ENCODE data around the gene EVA1C. TPM values are rescaled to one million over a fixed set of nuclear protein-coding genes. Genes with fewer than 3 reads are reported as not detected.

The EVA1C gene
- total and polyA plus RNA-seq, 2 experiments from 2014 or later = 4.6 to 6.9 TPM

DNA sequence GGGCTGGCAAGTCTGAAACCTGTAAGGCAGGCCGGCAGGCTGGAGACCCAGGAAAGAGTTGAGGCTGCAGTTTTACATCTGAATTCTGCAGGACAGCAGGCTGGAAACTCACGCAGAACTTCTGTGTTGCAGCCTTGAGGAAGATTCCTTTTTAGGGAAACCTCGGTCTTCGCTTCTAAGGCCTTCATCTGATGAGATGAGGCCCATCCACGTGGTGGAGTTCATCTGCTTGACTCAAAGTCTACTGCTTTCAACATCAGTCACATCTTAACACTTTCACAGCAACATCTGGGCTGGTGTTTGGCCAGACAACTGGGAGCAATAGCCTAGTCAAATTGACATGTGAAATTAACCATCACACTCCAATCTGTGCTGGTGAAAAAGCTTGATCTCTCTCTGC, 57.1 kb downstream of the EVA1C start:
- Mint-ChIP-seq H3K27ac (no peak overlapping the region), H3K27me3 (ENCODE audit: insufficient read depth, low read depth, poor library complexity) (peaks cover 4% of the 10 kb centered on the region), H3K4me3 (no peak overlapping the region), H3K36me3 (ENCODE audit: low read depth) (peaks cover 8% of the 10 kb centered on the region; the same call in 2 of the 3 replicates), H3K4me1 (peaks cover 6% of the 10 kb centered on the region), H3K9me3 (no peaks in the 10 kb centered on the region; the same call in 1 of the 3 replicates)
- Histone ChIP-seq H3K4me3 (no peak overlapping the region), H4K20me1 (replicated peaks; ENCODE audit: insufficient read depth) (no peaks in the 10 kb centered on the region), H3K79me2 (replicated peaks; ENCODE audit: insufficient read depth) (no peaks in the 10 kb centered on the region), H3K36me3 (ENCODE audit: insufficient read depth) (0 out of 2 replicates have a peak, but pooled peaks cover 2% of the 10 kb centered on the region), H3K4me2 (no peak overlapping the region), H2AFZ (no peak overlapping the region), H3K27me3 (ENCODE audit: insufficient read depth) (no peaks in the 10 kb centered on the region), H3K9me2 (ENCODE audit: insufficient read depth) (no peaks in the 10 kb centered on the region), H3K4me1 (ENCODE audit: insufficient read depth) (0 out of 2 replicates have a peak, but pooled peaks cover 6% of the 10 kb centered on the region), H3F3A (replicated peaks; ENCODE audit: low read depth) (no peaks in the 10 kb centered on the region), H3K27ac (ENCODE audit: low read depth) (no peak overlapping the region)
- DNase-seq (ENCODE audit: low spot score) (no peak), ATAC-seq (no peak)
- TF ChIP-seq EZH2phosphoT487 (IDR thresholded peaks at IDR 0.05; ENCODE audit: unreplicated experiment) (no peak), POLR2AphosphoS5 (IDR thresholded peaks at IDR 0.05; ENCODE audit: low read depth) (no peak), STAT1 (IDR thresholded peaks at IDR 0.05; ENCODE audit: unreplicated experiment) (no peak), JUNB (IDR thresholded peaks at IDR 0.05; ENCODE audit: unreplicated experiment) (no peak), EZH2 (IDR thresholded peaks at IDR 0.05; ENCODE audit: low read depth, unreplicated experiment) (no peak), NANOG (IDR thresholded peaks at IDR 0.05; ENCODE audit: borderline replicate concordance) (no peak), ZNF331 (CRISPR knock-in tag; IDR thresholded peaks at IDR 0.05; ENCODE audit: low read depth) (no peak), CREB1 (CRISPR knock-in tag; IDR thresholded peaks at IDR 0.05; ENCODE audit: low read depth) (no peak)
- TF ChIP-seq, protein P1, sequence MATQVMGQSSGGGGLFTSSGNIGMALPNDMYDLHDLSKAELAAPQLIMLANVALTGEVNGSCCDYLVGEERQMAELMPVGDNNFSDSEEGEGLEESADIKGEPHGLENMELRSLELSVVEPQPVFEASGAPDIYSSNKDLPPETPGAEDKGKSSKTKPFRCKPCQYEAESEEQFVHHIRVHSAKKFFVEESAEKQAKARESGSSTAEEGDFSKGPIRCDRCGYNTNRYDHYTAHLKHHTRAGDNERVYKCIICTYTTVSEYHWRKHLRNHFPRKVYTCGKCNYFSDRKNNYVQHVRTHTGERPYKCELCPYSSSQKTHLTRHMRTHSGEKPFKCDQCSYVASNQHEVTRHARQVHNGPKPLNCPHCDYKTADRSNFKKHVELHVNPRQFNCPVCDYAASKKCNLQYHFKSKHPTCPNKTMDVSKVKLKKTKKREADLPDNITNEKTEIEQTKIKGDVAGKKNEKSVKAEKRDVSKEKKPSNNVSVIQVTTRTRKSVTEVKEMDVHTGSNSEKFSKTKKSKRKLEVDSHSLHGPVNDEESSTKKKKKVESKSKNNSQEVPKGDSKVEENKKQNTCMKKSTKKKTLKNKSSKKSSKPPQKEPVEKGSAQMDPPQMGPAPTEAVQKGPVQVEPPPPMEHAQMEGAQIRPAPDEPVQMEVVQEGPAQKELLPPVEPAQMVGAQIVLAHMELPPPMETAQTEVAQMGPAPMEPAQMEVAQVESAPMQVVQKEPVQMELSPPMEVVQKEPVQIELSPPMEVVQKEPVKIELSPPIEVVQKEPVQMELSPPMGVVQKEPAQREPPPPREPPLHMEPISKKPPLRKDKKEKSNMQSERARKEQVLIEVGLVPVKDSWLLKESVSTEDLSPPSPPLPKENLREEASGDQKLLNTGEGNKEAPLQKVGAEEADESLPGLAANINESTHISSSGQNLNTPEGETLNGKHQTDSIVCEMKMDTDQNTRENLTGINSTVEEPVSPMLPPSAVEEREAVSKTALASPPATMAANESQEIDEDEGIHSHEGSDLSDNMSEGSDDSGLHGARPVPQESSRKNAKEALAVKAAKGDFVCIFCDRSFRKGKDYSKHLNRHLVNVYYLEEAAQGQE (IDR thresholded peaks at IDR 0.05; ENCODE audit: unreplicated experiment) = no peak
- TF ChIP-seq, protein P2, sequence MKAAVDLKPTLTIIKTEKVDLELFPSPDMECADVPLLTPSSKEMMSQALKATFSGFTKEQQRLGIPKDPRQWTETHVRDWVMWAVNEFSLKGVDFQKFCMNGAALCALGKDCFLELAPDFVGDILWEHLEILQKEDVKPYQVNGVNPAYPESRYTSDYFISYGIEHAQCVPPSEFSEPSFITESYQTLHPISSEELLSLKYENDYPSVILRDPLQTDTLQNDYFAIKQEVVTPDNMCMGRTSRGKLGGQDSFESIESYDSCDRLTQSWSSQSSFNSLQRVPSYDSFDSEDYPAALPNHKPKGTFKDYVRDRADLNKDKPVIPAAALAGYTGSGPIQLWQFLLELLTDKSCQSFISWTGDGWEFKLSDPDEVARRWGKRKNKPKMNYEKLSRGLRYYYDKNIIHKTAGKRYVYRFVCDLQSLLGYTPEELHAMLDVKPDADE (IDR thresholded peaks at IDR 0.05) = no peak

DNA sequence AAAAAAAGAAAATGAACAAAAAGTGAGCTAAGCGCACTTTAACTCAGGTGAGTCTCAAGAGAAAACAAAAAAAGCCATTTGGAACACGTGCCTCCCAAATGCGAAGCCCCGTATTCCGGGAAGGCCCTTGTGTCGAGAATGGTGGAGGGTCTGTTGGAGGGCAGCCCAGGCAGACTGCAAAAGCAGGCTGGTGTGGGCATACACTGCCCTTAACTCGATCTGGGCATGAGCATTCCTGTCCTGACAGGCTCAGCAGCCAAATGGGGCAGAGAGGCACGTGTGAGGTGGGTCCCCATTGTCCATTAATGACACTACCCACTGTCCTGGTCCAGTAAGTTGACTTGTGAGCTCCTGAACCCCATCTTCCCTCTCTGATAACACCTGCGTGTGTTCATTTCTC, 57.7 kb downstream of the EVA1C start:
- no peak for DNase-seq (ENCODE audit: low spot score)
- no peak for ATAC-seq
- peaks cover 8% of the 10 kb centered on the region; the same call in 1 of the 2 replicates for H3K4me1 ChIP-seq (ENCODE audit: insufficient read depth)
- no peak overlapping the region for H3K4me3 Mint-ChIP-seq
- H3K79me2 ChIP-seq (replicated peaks; ENCODE audit: insufficient read depth) = no peaks in the 10 kb centered on the region
- H3F3A ChIP-seq (replicated peaks; ENCODE audit: low read depth) = no peaks in the 10 kb centered on the region
- H3K36me3 Mint-ChIP-seq (ENCODE audit: low read depth) = peaks cover 3% of the 10 kb centered on the region; the same call in 1 of the 3 replicates
- no peaks in the 10 kb centered on the region for H3K9me2 ChIP-seq (ENCODE audit: insufficient read depth)
- H3K36me3 ChIP-seq (ENCODE audit: insufficient read depth) = no peaks in the 10 kb centered on the region
- H3K9me3 Mint-ChIP-seq = no peaks in the 10 kb centered on the region; the same call in 1 of the 3 replicates
- no peaks in the 10 kb centered on the region for H4K20me1 ChIP-seq (replicated peaks; ENCODE audit: insufficient read depth)
- peaks cover 4% of the 10 kb centered on the region for H3K27me3 Mint-ChIP-seq (ENCODE audit: insufficient read depth, low read depth, poor library complexity)
- H3K27ac ChIP-seq (ENCODE audit: low read depth) = no peak overlapping the region
- H3K4me1 Mint-ChIP-seq = peaks cover 6% of the 10 kb centered on the region
- TF ChIP-seq CREB1 (CRISPR knock-in tag; IDR thresholded peaks at IDR 0.05; ENCODE audit: low read depth) (no peak), STAT1 (IDR thresholded peaks at IDR 0.05; ENCODE audit: unreplicated experiment) (no peak), ZNF331 (CRISPR knock-in tag; IDR thresholded peaks at IDR 0.05; ENCODE audit: low read depth) (no peak), EZH2 (IDR thresholded peaks at IDR 0.05; ENCODE audit: low read depth, unreplicated experiment) (no peak), NANOG (IDR thresholded peaks at IDR 0.05; ENCODE audit: borderline replicate concordance) (no peak), ZNF114 (CRISPR knock-in tag; IDR thresholded peaks at IDR 0.05) (no peak), JUNB (IDR thresholded peaks at IDR 0.05; ENCODE audit: unreplicated experiment) (no peak)
- TF ChIP-seq, protein P1 (IDR thresholded peaks at IDR 0.05; ENCODE audit: unreplicated experiment) = no peak
- H3K4me3 ChIP-seq = no peak overlapping the region
- H3K27ac Mint-ChIP-seq = no peak overlapping the region; the same call in 1 of the 2 replicates
- H3K4me2 ChIP-seq = no peak overlapping the region
- no peak overlapping the region for H2AFZ ChIP-seq
- no peaks in the 10 kb centered on the region for H3K27me3 ChIP-seq (ENCODE audit: insufficient read depth)
